KMS-11 (cell line): ENCODE measurements around the gene ALG2.
A peak's percentile ranks its signal among the peaks of the same experiment; 100 is the strongest.

Experiments
- H2AFZ ChIP-seq: fragments of 200-600 bp; sonication (generic); 2 replicates; pipeline ENCODE4 v1.6.1; 2016; ENCODE audit warnings: antibody characterized with exemption, mixed run types, low read depth
- H3K27ac ChIP-seq: fragments of 200-600 bp; sonication (generic); 2 replicates; pipeline ENCODE4 v1.6.1; 2016; ENCODE audit warnings: mild to moderate bottlenecking, mixed run types
- H3K27me3 ChIP-seq: fragments of 200-600 bp; sonication (generic); 2 replicates; pipeline ENCODE4 v1.6.1; 2017; ENCODE audit warnings: mild to moderate bottlenecking, low read depth, mixed run types, moderate library complexity; ENCODE audit not compliant: insufficient read depth
- H3K36me3 ChIP-seq: fragments of 200-600 bp; sonication (generic); 2 replicates; pipeline ENCODE4 v1.6.1; 2017; ENCODE audit warnings: mild to moderate bottlenecking, mixed run types; ENCODE audit not compliant: insufficient read depth
- H3K4me1 ChIP-seq: fragments of 200-600 bp; sonication (generic); 2 replicates; pipeline ENCODE4 v1.6.1; 2016; ENCODE audit warnings: mild to moderate bottlenecking, low read depth, mixed run types; ENCODE audit not compliant: poor library complexity, severe bottlenecking
- H3K4me2 ChIP-seq: fragments of 200-600 bp; sonication (generic); 2 replicates; pipeline ENCODE4 v1.7.0; 2016; ENCODE audit warnings: mild to moderate bottlenecking, mixed run types
- H3K4me3 ChIP-seq: fragments of 200-600 bp; sonication (generic); IDR thresholded peaks from 2 replicates; pipeline ENCODE4 v1.6.1; 2017; ENCODE audit warnings: low read depth, low read length, mixed read lengths; ENCODE audit not compliant: insufficient read depth
- H3K79me2 ChIP-seq: fragments of 200-600 bp; sonication (generic); 2 replicates; pipeline ENCODE4 v1.6.1; 2016; ENCODE audit warnings: low read depth, mixed run types; ENCODE audit not compliant: insufficient read depth
- H3K9ac ChIP-seq: fragments of 200-600 bp; sonication (generic); 2 replicates; pipeline ENCODE4 v1.6.1; 2016; ENCODE audit warnings: mild to moderate bottlenecking, mixed run types
- H4K20me1 ChIP-seq: fragments of 200-600 bp; sonication (generic); 2 replicates; pipeline ENCODE4 v1.6.1; 2016; ENCODE audit warnings: mild to moderate bottlenecking, mixed run types; ENCODE audit not compliant: insufficient read depth
- CTCF ChIP-seq: fragments of 200-600 bp; sonication (generic); conservative IDR thresholded peaks from 2 replicates; pipeline ENCODE4 v1.6.1; 2017; ENCODE audit warnings: low read depth, mild to moderate bottlenecking, antibody characterized with exemption, low read length, moderate library complexity, mixed read lengths

The ALG2 gene

DNA sequence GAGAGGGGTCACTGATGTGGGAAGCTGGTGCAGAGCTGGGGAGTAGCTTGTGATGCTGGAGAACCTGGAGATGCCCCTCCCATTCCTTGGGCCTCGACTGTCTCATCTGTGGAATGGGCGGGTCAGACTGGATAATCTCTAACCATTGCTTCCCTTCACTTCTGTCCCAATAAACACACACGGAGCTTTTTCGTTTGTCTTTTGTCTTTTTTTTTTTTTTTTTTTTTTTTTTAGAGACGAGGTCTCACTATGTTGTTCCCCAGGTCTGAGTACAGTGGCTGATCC is 36.5 kb downstream of the ALG2 start:
- H3K4me2 ChIP-seq = no peak overlapping the region
- no peaks in the 10 kb centered on the region for H3K36me3 ChIP-seq
- H3K27me3 ChIP-seq = no peaks in the 10 kb centered on the region
- H3K27ac ChIP-seq = no peak overlapping the region
- TF ChIP-seq CTCF = no peak
- peaks cover 32% of the 10 kb centered on the region for H3K4me1 ChIP-seq
- H4K20me1 ChIP-seq = no peaks in the 10 kb centered on the region
- 0 out of 2 replicates have a peak overlapping the region, but pooled peaks have one; percentile 76 for H2AFZ ChIP-seq
- no peak overlapping the region for H3K4me3 ChIP-seq
- no peaks in the 10 kb centered on the region for H3K79me2 ChIP-seq
- H3K9ac ChIP-seq = no peak overlapping the region

DNA sequence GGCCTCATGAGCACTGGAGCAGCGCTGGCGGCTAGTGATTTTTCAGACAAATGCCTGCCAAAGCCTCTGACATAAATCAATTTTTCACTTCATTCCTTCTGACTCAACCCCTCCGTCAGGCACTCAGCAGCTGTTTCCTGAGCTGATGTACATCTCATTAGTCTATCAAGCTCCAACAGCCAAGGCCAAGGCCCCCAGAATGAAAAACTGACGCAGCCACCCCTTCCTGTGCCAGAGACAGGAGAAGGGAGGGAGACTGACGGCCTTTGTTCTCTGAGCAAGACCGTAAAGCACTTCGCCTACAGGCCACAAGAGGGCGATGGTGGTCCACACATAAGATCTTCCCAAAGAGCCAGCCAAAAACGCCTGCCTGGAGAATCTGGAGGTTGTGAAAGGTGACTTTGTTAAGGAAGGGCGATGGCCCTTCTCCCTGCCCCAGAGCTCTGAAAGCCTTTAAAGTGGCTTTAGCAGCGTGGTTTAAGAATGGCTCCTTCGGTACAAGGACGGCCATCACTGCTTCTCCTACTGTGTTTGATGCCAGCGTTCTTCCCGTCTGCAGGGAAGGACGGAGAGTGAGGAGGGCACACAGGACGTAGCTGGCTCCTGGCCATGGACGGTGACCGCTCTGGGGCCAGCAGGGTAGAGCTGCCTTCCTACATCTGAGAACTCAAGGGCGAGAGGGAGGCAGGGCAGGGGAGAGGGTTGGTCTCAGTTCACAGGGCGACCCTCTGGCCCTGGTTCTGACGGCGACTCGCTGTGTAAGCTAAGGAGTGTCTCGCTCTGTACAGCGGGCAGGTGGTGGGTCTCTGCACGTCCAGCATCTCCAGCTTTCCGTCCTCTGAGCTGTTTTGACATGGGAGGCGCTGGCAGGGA is 37.0 kb downstream of the ALG2 start:
- Histone ChIP-seq H4K20me1 (no peaks in the 10 kb centered on the region), H3K9ac (no peak overlapping the region), H2AFZ (peak overlapping the region; percentile 76), H3K27me3 (no peaks in the 10 kb centered on the region), H3K79me2 (no peaks in the 10 kb centered on the region), H3K4me2 (no peak overlapping the region), H3K27ac (no peak overlapping the region), H3K4me3 (no peak overlapping the region), H3K4me1 (peaks cover 38% of the 10 kb centered on the region), H3K36me3 (no peaks in the 10 kb centered on the region)
- peak; percentile 93 for TF ChIP-seq CTCF

DNA sequence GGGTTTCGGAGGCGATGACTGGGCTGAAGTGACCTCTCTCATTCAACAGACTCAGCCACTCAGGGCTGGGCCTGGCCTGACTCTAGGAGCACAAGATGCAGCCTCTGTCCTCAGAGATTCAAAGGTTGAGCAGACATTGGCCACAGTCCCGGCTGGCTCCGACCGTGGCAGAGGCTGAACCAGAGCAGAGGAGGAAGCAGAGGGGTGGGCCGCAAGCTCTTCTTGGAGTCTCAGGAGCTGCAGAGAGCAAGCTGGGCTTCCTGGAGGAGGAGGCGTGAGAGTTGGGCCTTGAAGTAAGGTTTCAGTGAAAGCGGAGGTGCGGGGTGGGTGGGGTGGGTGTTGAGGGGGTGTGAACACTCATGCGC is 37.6 kb downstream of the ALG2 start:
- no peak overlapping the region for H3K4me3 ChIP-seq
- no peaks in the 10 kb centered on the region for H4K20me1 ChIP-seq
- no peak for TF ChIP-seq CTCF
- no peaks in the 10 kb centered on the region for H3K79me2 ChIP-seq
- no peak overlapping the region for H2AFZ ChIP-seq
- no peaks in the 10 kb centered on the region for H3K36me3 ChIP-seq
- no peak overlapping the region for H3K27ac ChIP-seq
- H3K27me3 ChIP-seq = no peaks in the 10 kb centered on the region
- peaks cover 40% of the 10 kb centered on the region for H3K4me1 ChIP-seq
- no peak overlapping the region for H3K4me2 ChIP-seq
- H3K9ac ChIP-seq = no peak overlapping the region

DNA sequence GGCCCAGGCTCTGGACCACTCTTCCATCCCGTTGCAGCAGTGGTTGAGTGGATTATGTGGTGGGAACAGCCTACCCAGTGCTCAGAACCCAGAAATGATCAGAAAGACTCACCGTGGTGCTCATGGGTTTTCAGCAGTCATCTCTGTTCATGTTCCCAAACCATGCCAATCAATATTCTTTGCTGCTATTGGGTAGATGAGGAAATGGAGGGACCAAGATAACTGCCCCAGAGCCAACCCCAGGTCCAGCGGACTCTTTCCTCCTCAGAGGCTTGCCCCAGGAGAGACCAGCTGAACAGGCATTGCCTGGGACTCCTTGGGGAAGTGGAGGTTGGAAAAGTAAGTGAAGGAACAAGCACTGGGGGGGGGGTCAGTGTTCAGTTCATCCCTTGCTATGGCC is 38.1 kb downstream of the ALG2 start:
- H3K36me3 ChIP-seq = no peaks in the 10 kb centered on the region
- no peak overlapping the region for H3K4me2 ChIP-seq
- H2AFZ ChIP-seq = no peak overlapping the region
- H3K79me2 ChIP-seq = no peaks in the 10 kb centered on the region
- H3K27ac ChIP-seq = no peak overlapping the region
- H3K27me3 ChIP-seq = no peaks in the 10 kb centered on the region
- no peak overlapping the region for H3K9ac ChIP-seq
- H4K20me1 ChIP-seq = no peaks in the 10 kb centered on the region
- H3K4me3 ChIP-seq = no peak overlapping the region
- peaks cover 40% of the 10 kb centered on the region for H3K4me1 ChIP-seq
- TF ChIP-seq CTCF = no peak
